Choroid plexus epithelial cell (primary cell): ENCODE results near the gene RAB41.
"Not testable (repeated sequence)": the region's sequence is repeated elsewhere in the genome, so short reads cannot be mapped to it uniquely, and the experiment has no call there.

Experiments
- DNase-seq: peaks from one replicate; pipeline ENCODE4 v3.0.0-alpha.2; 2010; ENCODE audit warnings: low read depth
- H3K4me3 ChIP-seq: 2 replicates; pipeline ENCODE4 v1.5.1; 2011; ENCODE audit warnings: low read depth, mild to moderate bottlenecking, control low read depth, low read length, moderate library complexity
- CTCF ChIP-seq: conservative IDR thresholded peaks from 2 replicates; pipeline ENCODE4 v1.5.1; 2011; ENCODE audit warnings: low read depth, mild to moderate bottlenecking, control low read depth, inconsistent platforms, low read length, moderate library complexity

The RAB41 gene

DNA sequence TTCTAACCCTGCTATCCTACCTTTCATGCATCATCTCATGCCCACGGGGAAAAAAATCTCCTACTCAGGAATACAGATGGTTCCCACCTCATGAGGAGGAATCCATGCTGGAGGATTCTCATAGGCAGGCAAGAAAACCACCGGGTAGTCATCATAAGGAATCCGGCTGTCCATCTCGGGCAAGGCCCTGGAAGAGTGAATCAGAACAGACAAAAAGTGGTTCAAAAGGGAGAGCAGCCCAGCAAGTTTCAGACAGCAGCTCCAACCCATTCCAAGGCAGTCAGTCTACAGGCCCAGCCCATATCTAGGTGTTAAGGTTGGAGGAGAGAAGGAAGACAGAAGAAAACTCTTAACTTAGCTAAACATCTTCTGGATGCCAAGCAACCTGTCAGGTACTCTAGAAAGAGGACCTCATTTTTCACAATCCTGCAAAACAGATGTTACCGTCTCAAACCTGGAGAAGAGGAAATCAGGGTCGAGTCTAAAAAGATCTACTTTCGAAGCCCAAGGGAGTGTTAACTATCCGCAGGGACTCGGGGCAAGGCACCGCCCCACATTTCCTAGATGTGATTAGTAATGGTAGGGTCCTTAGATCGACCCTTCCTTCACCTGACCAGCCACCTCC, 7.3 kb downstream of the RAB41 start:
- no peak for TF ChIP-seq CTCF
- DNase-seq = peak; percentile 4
- H3K4me3 ChIP-seq = peak overlapping the region; percentile 80

GRCh38 chrX:70289793-70290770, 8.1 kb downstream of the RAB41 start, which contains the start of the genes KIF4A and PDZD11:
Gene KIF4A (plus strand): TSS chrX:70290104. CDS start chrX:70290459, 355 bp downstream.
Gene PDZD11 (minus strand): TSS chrX:70289927. CDS start chrX:70289341, 586 bp downstream.
- peak; percentile 85 for DNase-seq
- no peak for TF ChIP-seq CTCF
- H3K4me3 ChIP-seq = peak within 1 kb of the TSS; percentile 80

DNA sequence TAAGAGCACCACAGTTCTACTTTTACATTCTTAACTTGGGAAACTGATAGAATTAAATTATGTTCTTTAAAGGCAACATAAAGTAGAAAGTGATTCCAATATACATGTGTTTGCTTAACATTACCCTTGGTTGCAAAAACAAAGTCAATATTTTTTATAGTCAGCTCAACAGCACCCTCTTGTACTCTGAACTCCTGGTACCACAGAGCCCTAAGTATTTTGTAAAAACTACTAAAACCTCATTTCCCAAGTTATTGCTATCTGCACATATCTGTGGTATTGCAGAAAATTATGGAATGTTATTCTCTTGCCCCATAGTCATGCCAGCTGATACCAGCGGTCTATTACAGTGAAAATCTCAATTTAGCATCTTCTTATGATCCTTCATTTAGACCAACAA, 10.8 kb downstream of the RAB41 start:
- H3K4me3 ChIP-seq = no peak overlapping the region
- peak; percentile 31 for DNase-seq
- TF ChIP-seq CTCF = no peak

- DNase-seq = no peak
- TF ChIP-seq CTCF = no peak
- no peak overlapping the region for H3K4me3 ChIP-seq
Measured at GRCh38 chrX:70293621-70294020, 11.6 kb downstream of the RAB41 start.

- peak; percentile 62 for DNase-seq
- no peak overlapping the region for H3K4me3 ChIP-seq
- no peak for TF ChIP-seq CTCF
Measured at GRCh38 chrX:70301716-70302115, 19.7 kb downstream of the RAB41 start.

DNA sequence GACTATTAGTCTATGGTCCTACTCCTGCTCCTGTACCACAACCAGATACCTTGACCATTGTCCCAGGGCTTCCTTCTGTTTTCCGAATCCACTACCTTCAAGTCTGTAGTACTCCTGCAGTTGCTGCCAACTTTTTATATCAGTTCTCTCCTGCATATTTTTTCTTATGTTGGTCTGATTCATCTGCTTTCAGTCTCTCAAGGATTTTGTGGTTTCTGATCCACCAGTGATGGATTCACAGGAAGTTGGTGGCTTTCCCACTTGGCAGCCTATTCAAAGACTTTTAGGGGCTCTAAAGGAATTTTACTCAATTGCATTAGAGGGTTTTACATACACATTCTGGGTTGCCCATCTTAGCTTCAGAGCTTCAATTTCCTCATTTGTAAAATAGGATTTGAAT, 31.5 kb downstream of the RAB41 start:
- DNase-seq = peak; percentile 48
- no peak overlapping the region for H3K4me3 ChIP-seq
- TF ChIP-seq CTCF = no peak

GRCh38 chrX:70322784-70323183, 40.8 kb downstream of the RAB41 start:
- DNase-seq = no peak
- no peak for TF ChIP-seq CTCF
- H3K4me3 ChIP-seq = no peak overlapping the region

- H3K4me3 ChIP-seq, DNase-seq: not testable (repeated sequence)
Measured at GRCh38 chrX:70323628-70324027, 41.7 kb downstream of the RAB41 start.
